CMK (cell line): ENCODE measurements around the gene QPCTL.
A peak's percentile ranks its signal among the peaks of the same experiment; 100 is the strongest.
"Not testable (repeated sequence)": the region's sequence is repeated elsewhere in the genome, so short reads cannot be mapped to it uniquely, and the experiment has no call there.

Source experiments
- DNase-seq: peaks from one replicate; pipeline ENCODE4 v3.0.0-alpha.2; 2010; ENCODE audit warnings: low read depth

Gene QPCTL

DNA sequence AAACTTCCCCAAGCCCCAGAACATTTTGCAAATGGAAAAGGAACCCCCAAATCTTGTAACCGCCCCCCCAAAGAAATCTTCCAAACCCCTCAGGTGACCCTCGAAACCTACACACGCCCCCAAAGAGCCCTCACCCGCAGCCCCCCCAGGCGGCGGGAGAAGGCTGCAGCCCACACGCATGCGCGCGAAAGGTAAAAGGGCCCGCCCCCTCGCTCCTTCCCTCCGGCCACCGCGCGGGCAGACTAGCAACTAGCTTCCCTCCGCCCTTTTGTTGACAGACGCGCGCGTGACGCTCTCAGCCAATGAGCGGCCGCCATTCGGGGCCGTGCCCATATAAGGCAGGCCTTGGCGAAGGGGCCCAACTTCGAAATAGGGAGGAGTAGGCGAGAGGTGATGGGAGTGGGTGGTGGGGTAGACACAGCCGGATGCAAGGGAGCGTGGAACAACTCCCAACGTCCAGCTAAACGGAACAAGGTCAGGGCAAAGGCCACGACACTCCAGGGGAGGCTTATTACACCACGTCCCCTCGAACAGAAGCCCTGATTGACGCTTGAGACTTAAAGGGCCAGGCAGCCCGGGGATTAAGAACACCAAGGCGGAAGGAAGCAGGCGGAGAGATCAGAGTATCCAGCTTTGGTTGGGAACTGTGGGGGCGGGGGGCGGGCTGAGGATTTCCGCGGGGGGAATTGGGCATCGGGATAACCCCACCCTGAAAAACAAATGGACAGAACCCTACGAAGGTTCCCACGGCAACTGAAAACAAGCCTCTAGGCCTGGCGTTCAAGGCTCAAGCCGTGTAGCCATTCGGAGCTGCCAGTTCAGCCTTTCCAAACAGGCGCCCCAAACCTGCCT, 24.9 kb downstream of the QPCTL start:
- peak; percentile 100 for DNase-seq

DNA sequence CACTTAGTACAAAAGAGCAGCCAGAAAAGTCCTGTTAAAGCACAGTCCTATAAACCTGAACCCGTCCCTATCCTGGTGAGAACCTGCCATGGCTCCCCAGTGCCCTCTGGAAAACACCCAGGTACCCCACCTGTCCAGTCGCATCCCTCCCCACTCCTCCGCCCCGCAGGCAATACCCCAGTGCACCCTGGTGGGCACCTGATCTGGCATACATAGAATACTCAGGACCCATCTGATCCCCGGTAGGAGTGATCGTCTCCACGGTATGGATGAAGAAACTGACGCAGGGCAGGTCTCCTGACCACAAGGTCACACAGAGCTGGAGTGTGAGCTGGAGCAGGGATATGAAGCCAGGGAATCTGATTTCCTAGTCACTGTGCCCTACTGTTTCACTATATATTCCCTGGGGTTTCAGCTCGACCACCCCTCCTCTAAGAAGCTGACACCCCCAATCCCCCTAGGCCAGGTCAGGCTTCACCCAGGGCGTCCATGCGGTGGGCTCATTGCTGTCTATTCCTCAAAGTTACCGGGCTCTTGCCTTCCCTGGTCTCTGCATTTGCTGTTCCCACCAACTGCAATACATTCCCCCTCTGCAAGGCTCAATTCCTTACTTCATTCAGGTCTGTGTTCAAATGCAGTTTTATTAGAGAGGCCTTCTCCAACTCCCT, 25.7 kb downstream of the QPCTL start:
- no peak for DNase-seq

DNA sequence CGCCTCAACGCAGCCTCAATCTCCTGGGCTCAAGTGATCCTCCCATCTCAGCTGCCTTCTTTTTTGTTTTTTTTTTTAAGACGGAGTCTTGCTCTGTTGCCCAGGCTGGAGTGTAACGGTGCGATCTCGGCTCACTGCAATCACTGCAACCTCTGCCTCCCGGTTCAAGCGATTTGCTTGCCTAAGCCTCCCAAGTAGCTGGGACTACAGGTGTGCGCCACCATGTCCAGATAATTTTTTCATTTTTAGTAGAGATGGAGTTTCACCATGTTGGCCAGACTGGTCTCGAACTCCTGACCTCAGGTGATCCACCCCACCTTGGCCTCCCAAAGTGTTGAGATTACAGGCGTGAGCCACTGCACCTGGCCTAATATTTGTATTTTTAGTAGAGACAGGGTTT, 27.6 kb downstream of the QPCTL start:
- not testable (repeated sequence) for DNase-seq

DNA sequence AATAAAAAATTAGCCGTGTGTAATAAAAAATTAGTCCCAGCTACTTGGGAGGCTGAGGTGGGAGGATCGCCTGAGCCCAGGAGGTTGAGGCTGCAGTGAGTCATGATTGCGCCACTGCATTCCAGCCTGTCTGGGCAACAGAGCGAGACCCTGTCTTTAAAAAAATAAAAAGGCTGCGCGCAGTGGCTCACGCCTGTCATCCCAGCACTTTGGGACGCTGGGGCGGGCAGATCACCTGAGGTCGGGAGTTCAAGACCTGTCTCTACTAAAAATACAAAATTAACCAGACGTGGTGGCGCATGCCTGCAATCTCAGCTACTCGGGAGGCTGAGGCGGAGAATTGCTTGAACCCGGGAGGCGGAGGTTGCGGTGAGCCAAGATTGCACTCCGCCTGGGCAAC, 36.2 kb downstream of the QPCTL start:
- not testable (repeated sequence) for DNase-seq

DNA sequence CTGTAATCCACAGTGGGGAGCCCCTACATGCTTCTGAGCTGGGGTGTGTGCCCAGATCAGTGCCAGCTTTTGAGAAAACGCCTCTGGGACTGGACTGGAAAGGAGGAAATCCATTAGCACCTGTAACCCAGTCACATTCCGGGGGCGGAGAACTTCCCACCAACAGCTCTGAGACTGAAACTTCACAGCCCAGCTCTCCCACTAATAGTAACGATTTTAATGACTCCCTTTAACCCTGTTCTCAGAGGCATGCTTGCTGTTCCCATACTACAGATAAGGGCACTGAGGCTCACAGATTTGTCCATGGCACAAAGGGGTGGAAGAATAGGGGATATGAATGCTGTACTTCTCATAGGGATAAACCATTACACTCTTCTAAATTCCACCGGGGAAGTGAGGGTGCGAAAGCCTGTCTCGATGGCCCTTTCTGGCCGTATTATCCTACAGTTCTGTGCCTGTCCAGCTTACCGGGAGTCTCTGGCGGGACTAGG, 37.4 kb downstream of the QPCTL start:
- DNase-seq, result no peak

DNA sequence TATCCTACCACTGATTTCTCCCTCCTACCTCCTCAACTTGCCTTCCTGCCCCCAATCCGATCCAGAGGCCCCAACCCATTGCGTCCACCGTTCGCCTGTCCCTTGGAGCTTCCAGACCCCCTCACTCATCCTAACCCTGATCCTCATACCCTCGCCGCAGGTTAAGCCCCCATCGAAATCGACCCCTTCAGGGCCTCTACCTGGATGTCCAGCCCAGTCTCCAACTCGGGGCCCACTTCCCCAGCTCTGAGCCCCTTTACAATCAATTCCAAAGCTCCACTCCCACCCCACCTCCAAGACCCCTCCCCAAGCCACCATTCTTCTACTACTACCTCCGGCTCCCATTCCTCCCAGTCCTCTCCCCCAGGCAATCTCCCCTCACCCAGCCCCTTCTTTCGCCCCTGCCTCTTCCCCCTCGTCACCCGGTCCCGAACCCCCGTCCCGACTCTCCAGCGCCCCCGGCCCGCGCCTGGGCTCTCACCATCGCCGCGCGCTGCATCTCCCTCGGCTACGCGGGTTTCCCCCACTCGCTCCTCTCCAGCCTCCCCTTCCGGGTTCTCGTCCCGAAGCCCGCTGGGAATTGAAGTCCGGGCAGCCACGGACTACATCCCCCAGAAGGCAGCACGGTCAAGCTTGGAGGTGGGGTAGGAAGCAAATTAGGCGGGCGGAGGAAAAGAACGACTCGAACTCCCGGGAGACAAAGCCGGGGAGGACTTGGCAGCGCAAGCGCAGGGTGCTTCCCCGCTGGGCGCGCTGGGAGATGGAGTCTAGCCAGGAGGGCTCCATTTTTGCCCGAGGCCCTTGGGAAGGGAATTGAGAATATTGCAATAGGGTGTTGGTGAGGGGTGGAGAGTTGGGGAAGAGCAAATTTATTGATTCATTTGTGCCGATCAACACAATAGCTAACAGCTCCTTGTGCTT, 38.2 kb downstream of the QPCTL start, which contains the start of gene FBXO46:
Gene FBXO46 (minus strand): TSS at position 529 of the 921 bp plus-strand sequence. CDS start 17,401 bp downstream, outside the sequence.
- DNase-seq, result peak; percentile 96

DNA sequence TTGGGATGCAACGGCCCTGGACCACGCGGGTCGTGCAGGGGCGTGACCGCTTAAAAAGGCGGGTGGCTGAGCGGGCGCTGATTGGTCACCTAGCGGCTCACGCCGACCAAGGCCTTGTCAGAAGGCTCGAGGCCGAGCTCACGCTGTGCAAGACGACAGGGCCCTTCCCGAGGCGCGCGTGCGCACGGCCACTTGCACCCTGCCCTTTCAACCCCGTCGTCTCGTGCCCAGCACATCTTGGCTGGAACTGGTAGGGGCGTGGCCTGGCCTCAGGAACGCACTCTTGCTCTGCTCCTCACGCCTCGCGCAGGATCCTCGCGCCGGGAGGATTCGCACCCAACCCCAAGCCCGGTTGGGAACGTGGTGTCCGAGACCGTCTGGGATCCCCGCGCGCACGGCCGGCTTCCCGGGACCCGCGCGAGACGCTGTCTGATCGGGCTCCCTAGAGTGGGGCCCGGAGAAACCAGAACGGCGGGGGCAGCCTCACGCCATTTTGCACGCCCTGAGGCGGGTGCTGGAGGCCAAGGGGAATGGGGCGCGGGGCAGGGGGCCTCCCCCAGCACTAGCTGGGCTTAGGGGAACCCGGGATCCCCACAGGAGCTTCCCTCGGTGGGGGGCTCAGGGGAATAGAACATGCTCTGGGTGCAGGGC, 40.8 kb downstream of the QPCTL start, which contains the start of gene MEIOSIN:
Gene MEIOSIN (plus strand): TSS at position 280 of the 651 bp plus-strand sequence. CDS start 1,938 bp downstream, outside the sequence.
- no peak for DNase-seq

DNA sequence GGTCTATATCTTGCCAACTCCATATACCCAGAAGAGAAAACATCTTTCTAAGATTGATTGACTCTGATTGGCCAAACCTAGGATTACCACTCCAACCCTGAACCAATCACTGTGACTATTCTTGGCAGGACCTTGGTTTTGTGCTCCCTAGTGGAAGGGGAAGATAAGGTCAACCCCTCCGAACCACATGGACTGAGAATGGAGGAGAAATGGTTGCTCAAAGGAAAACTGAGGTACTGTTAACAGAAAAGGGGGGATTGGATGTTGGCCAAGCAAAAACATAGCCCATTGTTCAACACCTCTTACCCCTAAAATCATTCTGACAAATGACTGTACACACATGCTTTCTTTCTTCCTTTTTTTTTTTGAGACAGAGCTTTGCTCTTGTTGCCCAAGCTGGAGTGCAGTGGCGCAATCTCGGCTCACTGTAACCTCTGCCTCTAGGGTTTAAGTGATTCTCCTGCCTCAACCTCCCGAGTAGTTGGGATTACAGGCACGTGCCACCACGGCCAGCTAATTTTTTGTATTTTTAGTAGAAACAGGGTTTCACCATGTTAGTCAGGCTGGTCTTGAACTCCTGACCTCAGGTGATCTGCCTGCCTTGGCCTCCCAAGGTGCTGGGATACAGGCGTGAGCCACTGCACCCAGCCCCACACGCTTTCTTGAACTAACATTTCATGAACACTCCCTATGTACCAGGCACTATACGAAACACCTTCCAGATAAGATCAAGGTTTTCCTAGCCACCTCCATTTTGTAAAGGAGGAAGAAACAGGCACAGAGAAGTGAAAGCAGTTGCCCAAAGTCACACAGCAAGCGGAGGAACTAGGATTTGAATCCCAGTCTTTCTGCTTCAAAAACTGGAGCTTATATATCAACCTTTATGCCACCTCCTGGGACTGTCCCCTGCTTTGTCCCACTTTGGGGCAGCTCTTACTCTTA, 47.3 kb downstream of the QPCTL start:
- no peak for DNase-seq

DNA sequence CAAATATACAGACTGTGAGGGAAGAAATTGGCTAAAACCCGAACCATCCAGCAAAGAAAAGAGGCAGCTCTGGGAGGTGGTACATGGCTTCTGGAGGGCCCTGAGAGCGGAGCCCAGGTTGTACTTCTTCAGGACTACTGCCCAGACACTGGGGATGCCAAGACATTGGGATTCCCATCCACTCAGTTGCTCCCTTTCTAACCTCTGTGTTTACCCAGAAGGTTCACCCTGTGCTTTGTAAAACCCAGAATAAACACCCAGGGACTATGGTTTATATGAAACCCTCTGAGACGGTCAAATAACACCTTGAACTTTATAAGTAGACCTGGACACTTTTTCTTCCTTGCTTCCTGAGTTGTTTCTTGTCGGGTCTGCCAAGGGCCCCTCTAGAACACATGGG, 50.5 kb downstream of the QPCTL start:
- DNase-seq, result no peak

DNA sequence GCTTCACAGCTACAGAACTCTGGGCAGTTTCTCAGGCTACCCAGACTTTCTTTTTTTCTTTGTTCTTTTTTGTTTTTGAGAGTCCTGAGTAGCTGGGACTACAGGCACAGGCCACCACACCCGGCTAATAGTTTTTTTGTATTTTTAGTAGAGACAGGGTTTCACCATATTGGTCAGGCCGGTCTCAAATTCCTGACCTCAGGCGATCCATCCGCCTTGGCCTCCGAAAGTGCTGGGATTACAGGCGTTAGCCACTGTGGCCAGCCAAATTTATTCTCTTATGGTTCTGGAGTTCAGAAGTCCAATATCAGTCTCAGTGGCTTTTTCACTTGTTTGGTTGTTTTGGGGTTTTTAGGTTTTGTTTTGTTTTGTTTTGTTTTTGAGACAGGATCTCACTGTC, 53.1 kb downstream of the QPCTL start:
- DNase-seq, result no peak

DNA sequence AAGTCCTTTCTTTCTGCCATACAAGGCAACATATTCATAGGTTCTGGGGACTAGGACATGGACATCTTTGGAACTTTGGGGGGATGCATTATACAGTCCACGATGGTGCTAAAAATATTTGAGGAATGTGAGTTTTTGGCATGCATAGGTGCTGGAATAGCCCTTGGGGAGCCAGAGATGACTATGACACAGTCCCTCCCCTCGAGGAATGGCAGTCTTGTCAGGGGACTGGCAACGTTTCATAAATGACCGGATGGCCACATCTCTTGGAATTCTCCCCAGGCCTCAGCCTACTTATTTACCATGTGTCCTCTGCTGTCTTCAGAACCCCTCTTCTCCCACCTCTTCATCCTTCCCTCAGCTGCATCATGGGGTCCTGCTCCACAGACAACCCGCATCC, 54.4 kb downstream of the QPCTL start:
- no peak for DNase-seq

DNA sequence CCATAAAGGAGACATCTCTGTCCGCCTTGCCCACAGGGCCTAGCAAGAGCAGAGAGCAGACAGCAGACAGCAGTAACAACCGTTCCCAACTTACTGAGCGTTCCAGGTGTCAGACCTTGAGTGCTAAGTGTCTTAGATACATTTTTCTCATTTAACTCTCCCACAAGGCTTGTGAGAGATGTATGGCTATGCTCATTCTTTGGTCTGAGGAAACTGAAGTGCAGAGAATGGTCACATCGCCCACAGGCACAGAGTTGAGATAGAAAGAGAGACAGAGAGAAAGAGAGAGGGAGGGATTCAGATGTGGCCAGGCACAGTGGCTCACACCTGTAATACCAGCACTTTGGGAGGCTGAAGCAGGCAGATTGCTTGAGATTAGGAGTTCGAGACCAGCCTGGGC, 55.0 kb downstream of the QPCTL start:
- no peak for DNase-seq

DNA sequence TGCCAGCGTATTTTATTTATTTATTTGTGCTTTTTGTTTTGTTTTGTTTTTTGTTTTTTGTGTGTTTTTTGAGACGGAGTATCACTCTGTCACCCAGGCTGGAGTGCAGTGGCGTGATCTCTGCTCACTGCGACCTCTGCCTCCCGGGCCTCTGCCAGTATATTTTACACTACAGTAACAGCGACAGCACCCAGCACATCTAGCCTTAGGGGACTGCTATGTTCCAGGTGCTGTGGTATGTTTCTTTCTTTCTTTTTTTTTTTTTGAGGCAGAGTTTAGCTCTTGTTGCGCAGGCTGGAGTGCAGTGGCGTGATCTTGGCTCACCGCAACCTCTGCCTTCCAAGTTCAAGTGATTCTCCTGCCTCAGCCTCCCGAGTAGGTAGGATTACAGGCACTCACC, 59.0 kb downstream of the QPCTL start:
- DNase-seq, result not testable (repeated sequence)

DNA sequence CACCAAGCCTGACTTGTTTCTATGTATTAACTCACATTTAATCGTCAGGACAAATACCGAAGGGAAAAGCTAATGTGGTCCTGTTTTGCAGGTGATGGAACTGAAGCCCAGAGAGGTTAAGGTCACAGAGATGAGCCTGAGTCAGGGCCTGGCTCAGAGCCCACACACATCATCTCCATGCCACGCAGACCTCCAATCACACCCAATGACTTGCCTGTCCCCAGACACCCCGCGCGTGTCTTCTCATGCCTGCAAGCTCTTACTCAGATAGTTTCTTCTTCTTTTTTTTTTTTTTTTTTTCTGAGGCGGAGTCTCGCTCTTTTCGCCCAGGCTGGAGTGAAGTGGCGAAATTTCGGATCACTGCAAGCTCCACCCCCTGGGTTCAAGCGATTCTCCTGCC, 60.2 kb downstream of the QPCTL start:
- no peak for DNase-seq

DNA sequence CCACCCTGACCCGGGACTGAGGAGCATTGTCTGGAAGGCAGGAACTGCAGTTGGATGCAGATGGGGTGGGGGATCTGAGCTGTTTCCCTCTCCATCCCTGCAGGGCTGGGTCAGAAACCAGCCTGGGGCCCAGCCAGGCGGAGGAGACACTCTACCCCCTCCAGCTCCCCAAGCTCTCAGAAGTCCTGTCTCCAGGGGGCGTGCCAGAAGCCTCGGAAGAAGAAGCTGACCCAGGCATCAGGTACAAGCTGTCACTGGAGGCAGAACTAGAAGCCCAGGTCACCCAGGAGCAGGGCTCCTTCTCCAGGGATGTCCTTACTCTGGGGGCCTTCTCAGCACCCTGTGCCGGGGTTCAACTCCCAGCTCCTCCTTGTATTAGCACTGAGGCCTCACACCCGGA, 61.1 kb downstream of the QPCTL start:
- no peak for DNase-seq
